ENCODE measurements around the gene ABLIM3.

Gene ABLIM3

GRCh38 chr5:149274939-149275338 is 133.6 kb downstream of the ABLIM3 start:
- Histone ChIP-seq H3K9me3 (ENCODE audit: control insufficient read depth in 1 of 2, low read length in 2 of 2) (no peaks in the 10 kb centered on the region), H3K4me1 (ENCODE audit: control insufficient read depth in 1 of 2, insufficient read depth in 2 of 2, low read length in 2 of 2) (peaks cover 0 to 5% of the 10 kb centered on the region in 2 donors), H3K4me3 (ENCODE audit: low read depth in 1 of 2, low read length in 2 of 2) (no peak overlapping the region), H3K36me3 (ENCODE audit: control insufficient read depth in 1 of 2, insufficient read depth in 2 of 2, low read length in 2 of 2) (no peaks in the 10 kb centered on the region), H3K27me3 (ENCODE audit: low read depth, low read length) (no peaks in the 10 kb centered on the region), H3K27ac (ENCODE audit: low read length) (no peak overlapping the region)

- Histone ChIP-seq H3K4me3 (ENCODE audit: low read depth in 1 of 2, low read length in 2 of 2) (no peak overlapping the region), H3K4me1 (ENCODE audit: control insufficient read depth in 1 of 2, insufficient read depth in 2 of 2, low read length in 2 of 2) (no peaks in the 10 kb centered on the region), H3K27me3 (ENCODE audit: low read depth, low read length) (no peaks in the 10 kb centered on the region), H3K9me3 (ENCODE audit: control insufficient read depth in 1 of 2, low read length in 2 of 2) (no peaks in the 10 kb centered on the region), H3K27ac (ENCODE audit: low read length) (no peak overlapping the region), H3K36me3 (ENCODE audit: control insufficient read depth in 1 of 2, insufficient read depth in 2 of 2, low read length in 2 of 2) (no peaks in the 10 kb centered on the region)
These were observed 136.5 kb downstream of the ABLIM3 start for GRCh38 chr5:149277801-149278200.

- H3K36me3 ChIP-seq (ENCODE audit: control insufficient read depth in 1 of 2, insufficient read depth in 2 of 2, low read length in 2 of 2) = no peaks in the 10 kb centered on the region
- no peak overlapping the region for H3K4me3 ChIP-seq (ENCODE audit: low read depth in 1 of 2, low read length in 2 of 2)
- no peaks in the 10 kb centered on the region for H3K27me3 ChIP-seq (ENCODE audit: low read depth, low read length)
- no peaks in the 10 kb centered on the region for H3K4me1 ChIP-seq (ENCODE audit: control insufficient read depth in 1 of 2, insufficient read depth in 2 of 2, low read length in 2 of 2)
- H3K9me3 ChIP-seq (ENCODE audit: control insufficient read depth in 1 of 2, low read length in 2 of 2) = no peaks in the 10 kb centered on the region
- no peak overlapping the region for H3K27ac ChIP-seq (ENCODE audit: low read length)
These were observed 137.3 kb downstream of the ABLIM3 start for GRCh38 chr5:149278451-149279210.

GRCh38 chr5:149279661-149280060 is 138.4 kb downstream of the ABLIM3 start:
- no peaks in the 10 kb centered on the region for H3K36me3 ChIP-seq (ENCODE audit: control insufficient read depth in 1 of 2, insufficient read depth in 2 of 2, low read length in 2 of 2)
- no peaks in the 10 kb centered on the region for H3K4me1 ChIP-seq (ENCODE audit: control insufficient read depth in 1 of 2, insufficient read depth in 2 of 2, low read length in 2 of 2)
- H3K4me3 ChIP-seq (ENCODE audit: low read depth in 1 of 2, low read length in 2 of 2) = no peak overlapping the region
- no peaks in the 10 kb centered on the region for H3K9me3 ChIP-seq (ENCODE audit: control insufficient read depth in 1 of 2, low read length in 2 of 2)
- no peak overlapping the region for H3K27ac ChIP-seq (ENCODE audit: low read length)
- no peaks in the 10 kb centered on the region for H3K27me3 ChIP-seq (ENCODE audit: low read depth, low read length)

GRCh38 chr5:149280124-149280523 is 138.8 kb downstream of the ABLIM3 start:
- Histone ChIP-seq H3K27me3 (ENCODE audit: low read depth, low read length) (no peaks in the 10 kb centered on the region), H3K9me3 (ENCODE audit: control insufficient read depth in 1 of 2, low read length in 2 of 2) (no peaks in the 10 kb centered on the region), H3K4me3 (ENCODE audit: low read depth in 1 of 2, low read length in 2 of 2) (no peak overlapping the region), H3K27ac (ENCODE audit: low read length) (no peak overlapping the region), H3K36me3 (ENCODE audit: control insufficient read depth in 1 of 2, insufficient read depth in 2 of 2, low read length in 2 of 2) (no peaks in the 10 kb centered on the region), H3K4me1 (ENCODE audit: control insufficient read depth in 1 of 2, insufficient read depth in 2 of 2, low read length in 2 of 2) (no peaks in the 10 kb centered on the region)

GRCh38 chr5:149280802-149281201 is 139.5 kb downstream of the ABLIM3 start:
- Histone ChIP-seq H3K27me3 (ENCODE audit: low read depth, low read length) (no peaks in the 10 kb centered on the region), H3K36me3 (ENCODE audit: control insufficient read depth in 1 of 2, insufficient read depth in 2 of 2, low read length in 2 of 2) (no peaks in the 10 kb centered on the region), H3K27ac (ENCODE audit: low read length) (no peak overlapping the region), H3K4me3 (ENCODE audit: low read depth in 1 of 2, low read length in 2 of 2) (no peak overlapping the region), H3K4me1 (ENCODE audit: control insufficient read depth in 1 of 2, insufficient read depth in 2 of 2, low read length in 2 of 2) (no peaks in the 10 kb centered on the region), H3K9me3 (ENCODE audit: control insufficient read depth in 1 of 2, low read length in 2 of 2) (no peaks in the 10 kb centered on the region)

- Histone ChIP-seq H3K9me3 (ENCODE audit: control insufficient read depth in 1 of 2, low read length in 2 of 2) (no peaks in the 10 kb centered on the region), H3K27ac (ENCODE audit: low read length) (no peak overlapping the region), H3K27me3 (ENCODE audit: low read depth, low read length) (no peaks in the 10 kb centered on the region), H3K36me3 (ENCODE audit: control insufficient read depth in 1 of 2, insufficient read depth in 2 of 2, low read length in 2 of 2) (no peaks in the 10 kb centered on the region), H3K4me1 (ENCODE audit: control insufficient read depth in 1 of 2, insufficient read depth in 2 of 2, low read length in 2 of 2) (no peaks in the 10 kb centered on the region), H3K4me3 (ENCODE audit: low read depth in 1 of 2, low read length in 2 of 2) (no peak overlapping the region)
These were observed 141.0 kb downstream of the ABLIM3 start for GRCh38 chr5:149282027-149282965.

GRCh38 chr5:149282966-149283332 is 141.7 kb downstream of the ABLIM3 start:
- Histone ChIP-seq H3K27me3 (ENCODE audit: low read depth, low read length) (no peaks in the 10 kb centered on the region), H3K27ac (ENCODE audit: low read length) (no peak overlapping the region), H3K36me3 (ENCODE audit: control insufficient read depth in 1 of 2, insufficient read depth in 2 of 2, low read length in 2 of 2) (no peaks in the 10 kb centered on the region), H3K4me3 (ENCODE audit: low read depth in 1 of 2, low read length in 2 of 2) (no peak overlapping the region), H3K4me1 (ENCODE audit: control insufficient read depth in 1 of 2, insufficient read depth in 2 of 2, low read length in 2 of 2) (no peaks in the 10 kb centered on the region), H3K9me3 (ENCODE audit: control insufficient read depth in 1 of 2, low read length in 2 of 2) (no peaks in the 10 kb centered on the region)

- Histone ChIP-seq H3K4me3 (ENCODE audit: low read depth in 1 of 2, low read length in 2 of 2) (no peak overlapping the region), H3K4me1 (ENCODE audit: control insufficient read depth in 1 of 2, insufficient read depth in 2 of 2, low read length in 2 of 2) (no peaks in the 10 kb centered on the region), H3K27ac (ENCODE audit: low read length) (peak overlapping the region; percentile 48), H3K36me3 (ENCODE audit: control insufficient read depth in 1 of 2, insufficient read depth in 2 of 2, low read length in 2 of 2) (no peaks in the 10 kb centered on the region), H3K9me3 (ENCODE audit: control insufficient read depth in 1 of 2, low read length in 2 of 2) (no peaks in the 10 kb centered on the region), H3K27me3 (ENCODE audit: low read depth, low read length) (no peaks in the 10 kb centered on the region)
These were observed 142.6 kb downstream of the ABLIM3 start for GRCh38 chr5:149283626-149284480.

- H3K9me3 ChIP-seq (ENCODE audit: control insufficient read depth in 1 of 2, low read length in 2 of 2) = no peaks in the 10 kb centered on the region
- peak overlapping the region; percentile 48 for H3K27ac ChIP-seq (ENCODE audit: low read length)
- no peaks in the 10 kb centered on the region for H3K27me3 ChIP-seq (ENCODE audit: low read depth, low read length)
- peaks cover 0 to 2% of the 10 kb centered on the region in 2 donors for H3K4me1 ChIP-seq (ENCODE audit: control insufficient read depth in 1 of 2, insufficient read depth in 2 of 2, low read length in 2 of 2)
- no peak overlapping the region for H3K4me3 ChIP-seq (ENCODE audit: low read depth in 1 of 2, low read length in 2 of 2)
- H3K36me3 ChIP-seq (ENCODE audit: control insufficient read depth in 1 of 2, insufficient read depth in 2 of 2, low read length in 2 of 2) = no peaks in the 10 kb centered on the region
These were observed 143.2 kb downstream of the ABLIM3 start for GRCh38 chr5:149284501-149284900.

- Histone ChIP-seq H3K4me1 (ENCODE audit: control insufficient read depth in 1 of 2, insufficient read depth in 2 of 2, low read length in 2 of 2) (peaks cover 0 to 5% of the 10 kb centered on the region in 2 donors), H3K9me3 (ENCODE audit: control insufficient read depth in 1 of 2, low read length in 2 of 2) (no peaks in the 10 kb centered on the region), H3K27ac (ENCODE audit: low read length) (no peak overlapping the region)
These were observed 143.9 kb downstream of the ABLIM3 start for GRCh38 chr5:149285153-149285552.

More at GRCh38 chr5:149285153-149285552, 143.9 kb downstream of the ABLIM3 start:
- Histone ChIP-seq H3K36me3 (ENCODE audit: control insufficient read depth in 1 of 2, insufficient read depth in 2 of 2, low read length in 2 of 2) (no peaks in the 10 kb centered on the region), H3K4me3 (ENCODE audit: low read depth in 1 of 2, low read length in 2 of 2) (no peak overlapping the region), H3K27me3 (ENCODE audit: low read depth, low read length) (no peaks in the 10 kb centered on the region)
